Tibial nerve (tissue), 4 donors: ENCODE measurements around the gene KIF3A. TPM values are rescaled to one million over a fixed set of nuclear protein-coding genes. Genes with fewer than 3 reads are reported as not detected.
A peak's percentile ranks its signal among the peaks of the same experiment; 100 is the strongest.

ENCODE experiments used
- DNase-seq, 2 donors: peaks; one replicate each; pipeline ENCODE4 v3.0.0-alpha.2; 2019; ENCODE audit warnings: low spot score in 2 of 2
- H3K27ac ChIP-seq, 4 donors: fragments of 200-600 bp; sonication (generic) in 3 of 4; one replicate each; pipeline ENCODE4 v1.5.1; 2017 to 2019; ENCODE audit warnings: mild to moderate bottlenecking in 1 of 4
- H3K27me3 ChIP-seq, 2 donors: fragments of 200-600 bp; sonication (generic) in 1 of 2; one replicate each; pipeline versions ENCODE4 v1.5.1 to v1.6.0; 2017 to 2019
- H3K36me3 ChIP-seq, 3 donors: fragments of 200-600 bp; sonication (generic); one replicate each; pipeline ENCODE4 v1.5.1; 2018 to 2019
- H3K4me1 ChIP-seq, 4 donors: fragments of 200-600 bp; sonication (generic) in 3 of 4; one replicate each; pipeline ENCODE4 v1.5.1; 2017 to 2019
- H3K4me3 ChIP-seq, 4 donors: fragments of 200-600 bp; sonication (generic) in 3 of 4; one replicate each; pipeline ENCODE4 v1.5.1; 2017 to 2019; ENCODE audit warnings: mild to moderate bottlenecking in 1 of 4, moderate library complexity in 1 of 4
- H3K9me3 ChIP-seq, 4 donors: fragments of 200-600 bp; sonication (generic) in 3 of 4; one replicate each; pipeline ENCODE4 v1.5.1; 2017 to 2019
- EP300 ChIP-seq, 2 donors: sonication (generic); formaldehyde crosslinking; IDR thresholded peaks; one replicate each; pipeline ENCODE4 v1.6.1; 2017; ENCODE audit warnings: antibody characterized with exemption in 2 of 2, mild to moderate bottlenecking in 1 of 2
- POLR2A ChIP-seq, 2 donors: fragments of 450-650 bp; IDR thresholded peaks; one replicate each; pipeline ENCODE4 v1.6.1; 2017; ENCODE audit warnings: antibody characterized with exemption in 2 of 2, mild to moderate bottlenecking in 2 of 2, moderate library complexity in 2 of 2
- WGBS, 2 donors: methylation state at CpG; one replicate each; pipeline ENCODE4 v1.1.5; 2018; 5-methylcytosine and 5-hydroxymethylcytosine counted together
- total RNA-seq, 4 donors: library from RNA; depleted of rRNA; stranded (reverse); fragments of >200 nt; gene quantifications; one replicate each; pipeline ENCODE4 v1.1.0, GENCODE V29; 2016
- TF ChIP-seq, protein P1 (sequence below), 5 experiments: fragments of 200-600 bp in 3 of 5; fragments of 450-650 bp in 2 of 5; sonication (generic) in 3 of 5; IDR thresholded peaks; one replicate each; pipeline ENCODE4 v1.5.1; 2016 to 2019; ENCODE audit warnings: antibody characterized with exemption in 5 of 5, mild to moderate bottlenecking in 3 of 5, moderate library complexity in 2 of 5

Gene KIF3A
- total RNA-seq, 4 donors from 2014 or later, result 8.4 to 11.6 (median 10.7) TPM

DNA sequence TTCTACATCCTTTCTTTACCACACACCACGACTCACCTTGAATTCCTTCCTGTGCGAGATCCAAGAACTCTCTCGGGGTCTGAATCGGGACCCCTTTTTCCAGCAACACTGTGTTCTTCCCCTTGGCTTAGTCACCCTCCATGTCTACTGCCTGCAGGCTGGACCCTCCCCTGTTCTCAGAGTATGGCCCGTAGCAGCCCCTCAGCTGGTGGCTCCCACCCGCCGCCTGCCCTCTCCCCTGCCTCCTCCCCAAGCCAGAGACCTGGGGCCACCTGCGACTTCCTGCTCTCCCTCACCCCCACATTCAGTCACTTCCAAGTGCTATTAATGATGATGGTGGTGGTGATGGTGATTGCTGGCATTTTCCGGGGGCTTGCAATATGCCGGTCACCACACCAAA is 70.0 kb downstream of the KIF3A start:
- no peaks in the 10 kb centered on the region for H3K9me3 ChIP-seq
- no peak overlapping the region for H3K4me3 ChIP-seq
- H3K27ac ChIP-seq, result no peak overlapping the region
- DNase-seq, result no peak
- no peaks in the 10 kb centered on the region for H3K36me3 ChIP-seq
- 89 to 90% methylated on average over 10 of the region's 10 CpGs for whole genome bisulfite sequencing, 2 donors
- TF ChIP-seq POLR2A (IDR thresholded peaks at IDR 0.05), result no peak
- TF ChIP-seq EP300 (IDR thresholded peaks at IDR 0.05), result no peak
- TF ChIP-seq, protein P1, sequence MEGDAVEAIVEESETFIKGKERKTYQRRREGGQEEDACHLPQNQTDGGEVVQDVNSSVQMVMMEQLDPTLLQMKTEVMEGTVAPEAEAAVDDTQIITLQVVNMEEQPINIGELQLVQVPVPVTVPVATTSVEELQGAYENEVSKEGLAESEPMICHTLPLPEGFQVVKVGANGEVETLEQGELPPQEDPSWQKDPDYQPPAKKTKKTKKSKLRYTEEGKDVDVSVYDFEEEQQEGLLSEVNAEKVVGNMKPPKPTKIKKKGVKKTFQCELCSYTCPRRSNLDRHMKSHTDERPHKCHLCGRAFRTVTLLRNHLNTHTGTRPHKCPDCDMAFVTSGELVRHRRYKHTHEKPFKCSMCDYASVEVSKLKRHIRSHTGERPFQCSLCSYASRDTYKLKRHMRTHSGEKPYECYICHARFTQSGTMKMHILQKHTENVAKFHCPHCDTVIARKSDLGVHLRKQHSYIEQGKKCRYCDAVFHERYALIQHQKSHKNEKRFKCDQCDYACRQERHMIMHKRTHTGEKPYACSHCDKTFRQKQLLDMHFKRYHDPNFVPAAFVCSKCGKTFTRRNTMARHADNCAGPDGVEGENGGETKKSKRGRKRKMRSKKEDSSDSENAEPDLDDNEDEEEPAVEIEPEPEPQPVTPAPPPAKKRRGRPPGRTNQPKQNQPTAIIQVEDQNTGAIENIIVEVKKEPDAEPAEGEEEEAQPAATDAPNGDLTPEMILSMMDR (IDR thresholded peaks at IDR 0.05), result no peak
- peaks cover 0 to 24% (median 8%) of the 10 kb centered on the region in 4 donors for H3K4me1 ChIP-seq
- H3K27me3 ChIP-seq, result peaks cover 0 to 3% of the 10 kb centered on the region in 2 donors

DNA sequence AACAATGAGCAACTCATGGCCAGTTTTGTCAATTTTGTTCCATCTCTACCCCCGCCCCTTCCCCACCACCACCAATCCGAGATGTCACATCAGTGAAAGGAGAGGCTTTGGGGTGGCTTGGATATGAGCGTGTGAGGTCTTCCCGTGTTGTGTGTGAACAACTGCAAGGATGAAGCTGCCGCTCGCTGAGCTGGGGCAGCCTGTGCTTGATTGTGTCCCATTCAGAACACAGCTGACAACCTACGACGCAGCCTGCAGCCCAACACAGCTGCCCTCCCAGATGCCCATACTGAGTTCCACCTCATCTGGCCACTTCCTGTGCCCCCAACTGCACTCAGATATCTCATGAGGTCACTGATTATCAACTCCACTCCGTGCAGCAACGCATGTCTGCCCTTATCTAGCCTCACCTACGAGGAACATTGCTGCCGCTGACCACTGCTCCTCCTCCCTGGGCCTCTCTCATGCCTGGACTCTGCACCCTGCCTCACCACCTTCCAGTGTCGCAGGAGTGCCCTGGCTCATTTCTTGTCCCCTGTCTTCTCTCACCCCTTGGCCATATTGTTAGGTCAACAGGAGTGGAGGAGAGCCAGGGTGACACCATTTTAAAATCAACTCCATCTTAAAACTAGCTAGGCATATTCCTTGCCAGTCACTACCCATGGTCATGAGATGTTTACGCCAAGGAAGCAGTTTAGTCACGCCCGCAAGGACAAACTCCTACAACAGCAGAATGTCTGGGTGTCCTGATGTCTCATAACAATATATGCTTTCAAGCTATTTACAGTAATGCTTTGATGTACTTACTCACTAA is 70.8 kb downstream of the KIF3A start:
- no peak overlapping the region for H3K27ac ChIP-seq
- TF ChIP-seq POLR2A (IDR thresholded peaks at IDR 0.05), result no peak
- TF ChIP-seq EP300 (IDR thresholded peaks at IDR 0.05), result no peak
- TF ChIP-seq, protein P1 (IDR thresholded peaks at IDR 0.05), result no peak
- WGBS, 2 donors, result 88 to 91% methylated on average over 16 of the region's 16 CpGs
- peaks cover 0 to 24% (median 8%) of the 10 kb centered on the region in 4 donors for H3K4me1 ChIP-seq
- H3K36me3 ChIP-seq, result no peaks in the 10 kb centered on the region
- no peak overlapping the region for H3K4me3 ChIP-seq
- DNase-seq, result no peak
- H3K27me3 ChIP-seq, result peaks cover 0 to 3% of the 10 kb centered on the region in 2 donors
- no peaks in the 10 kb centered on the region for H3K9me3 ChIP-seq

DNA sequence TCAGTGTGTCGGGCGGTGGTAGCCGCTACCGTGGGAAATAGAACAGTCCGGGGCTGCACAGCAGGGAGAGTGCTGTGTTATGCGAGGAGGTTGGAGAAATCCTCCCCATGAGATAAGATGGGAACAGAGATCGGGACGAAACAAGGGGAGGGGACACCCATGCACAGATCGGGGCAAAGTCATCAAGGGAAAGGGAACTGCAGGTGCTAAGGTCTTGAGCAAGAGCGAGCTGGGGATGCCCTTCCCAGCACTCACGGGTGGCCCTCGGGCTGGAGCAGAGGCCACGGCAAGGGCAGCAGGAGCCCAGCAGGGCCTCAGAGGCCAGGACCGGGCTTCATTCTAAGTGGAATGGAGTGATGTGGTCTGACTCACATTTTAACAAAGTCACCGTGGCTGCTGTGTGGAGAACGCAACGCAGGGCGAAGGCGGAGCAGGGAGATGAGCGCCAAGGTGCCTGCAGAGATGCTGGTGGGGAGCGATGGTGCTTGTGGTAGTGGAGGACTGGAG is 71.7 kb downstream of the KIF3A start:
- no peaks in the 10 kb centered on the region for H3K9me3 ChIP-seq

DNA sequence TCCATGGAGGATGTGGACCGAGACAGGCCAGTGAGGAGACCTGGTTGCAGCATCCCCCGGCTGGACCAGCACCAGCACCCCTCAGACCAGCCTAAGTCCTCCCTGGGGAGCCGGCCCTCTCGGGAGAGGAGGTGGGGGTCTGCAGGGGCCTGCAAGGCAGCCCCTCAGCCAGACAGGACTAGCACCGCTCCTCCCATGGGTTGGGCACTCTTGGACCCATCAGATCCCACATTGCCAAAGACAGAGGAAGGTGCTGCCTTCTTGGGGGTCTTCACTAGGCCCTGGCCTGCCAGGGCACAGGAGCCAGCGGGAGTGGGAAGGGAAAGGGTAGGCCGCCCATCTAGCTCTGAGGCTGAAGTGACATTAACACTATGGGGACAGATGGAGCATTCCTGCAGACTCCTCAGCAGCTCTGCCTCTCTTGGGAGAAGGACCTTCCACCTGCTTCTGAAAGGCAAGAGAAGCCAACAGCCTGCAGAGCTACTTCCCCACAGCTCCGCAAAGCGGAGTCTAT is 72.6 kb downstream of the KIF3A start:
- H3K9me3 ChIP-seq, result no peaks in the 10 kb centered on the region
- H3K27me3 ChIP-seq, result peaks cover 0 to 3% of the 10 kb centered on the region in 2 donors
- H3K4me3 ChIP-seq, result no peak overlapping the region
- peaks cover 0 to 24% (median 8%) of the 10 kb centered on the region in 4 donors for H3K4me1 ChIP-seq
- peak overlapping the region in 2 of 4 donors; percentile 37 to 52 for H3K27ac ChIP-seq
- WGBS, 2 donors, result 98% methylated on average over 9 of the region's 9 CpGs
- no peaks in the 10 kb centered on the region for H3K36me3 ChIP-seq
- TF ChIP-seq POLR2A (IDR thresholded peaks at IDR 0.05), result no peak
- TF ChIP-seq, protein P1 (IDR thresholded peaks at IDR 0.05), result no peak
- TF ChIP-seq EP300 (IDR thresholded peaks at IDR 0.05), result no peak
- no peak for DNase-seq

More for the DNA sequence above, 71.7 kb downstream of the KIF3A start:
- TF ChIP-seq POLR2A (IDR thresholded peaks at IDR 0.05) (no peak), EP300 (IDR thresholded peaks at IDR 0.05) (no peak)
- TF ChIP-seq, protein P1 (IDR thresholded peaks at IDR 0.05), result no peak
- no peak for DNase-seq
- Histone ChIP-seq H3K27me3 (peaks cover 0 to 3% of the 10 kb centered on the region in 2 donors), H3K36me3 (no peaks in the 10 kb centered on the region), H3K4me3 (no peak overlapping the region), H3K4me1 (peaks cover 0 to 24% (median 8%) of the 10 kb centered on the region in 4 donors), H3K27ac (no peak overlapping the region)
- 88 to 90% methylated on average over 21 of the region's 21 CpGs for WGBS, 2 donors
